AG04450 (cell line): ENCODE data around the gene CHST1. TPM values are rescaled to one million over a fixed set of nuclear protein-coding genes. Genes with fewer than 3 reads are reported as not detected.

Experiments
- CTCF ChIA-PET: fragments of 300-600, 350-600 bp; formaldehyde crosslinking; extraction: SDS; loops from one replicate; lab custom pipeline; 2022; ENCODE audit warnings: antibody characterized with exemption, inconsistent platforms; lab: Charles Lee
- POLR2A ChIA-PET: fragments of 350-600 bp; formaldehyde crosslinking; extraction: SDS; loops from one replicate; lab custom pipeline; 2021; ENCODE audit warnings: antibody characterized with exemption, inconsistent platforms; lab: Yijun Ruan, JAX
- DNase-seq: peaks from one replicate; pipeline ENCODE4 v3.0.0-alpha.2; 2011; ENCODE audit warnings: low read depth, low spot score
- H3K27ac ChIP-seq: one replicate; pipeline ENCODE4 v1.5.1; 2012; ENCODE audit warnings: low read depth, low read length, control low read depth
- H3K27me3 ChIP-seq: one replicate; pipeline ENCODE4 v1.6.0; 2012; ENCODE audit warnings: low read length; ENCODE audit not compliant: control insufficient read depth, insufficient read depth
- H3K4me3 ChIP-seq: 2 replicates; pipeline ENCODE4 v1.5.1; 2011; ENCODE audit warnings: mild to moderate bottlenecking, low read depth, low read length, control low read depth
- H3K9me3 ChIP-seq: 2 replicates; pipeline ENCODE4 v1.5.1; 2012; ENCODE audit warnings: low read length; ENCODE audit not compliant: control insufficient read depth, insufficient read depth
- CTCF ChIP-seq: IDR thresholded peaks from 2 replicates; pipeline ENCODE4 v1.5.1; 2011; ENCODE audit warnings: low read depth, low read length, control low read depth, inconsistent platforms
- polyA minus RNA-seq: library from RNA; depleted of rRNA, polyadenylated mRNA; stranded (reverse); fragments of >200 nt; gene quantifications from 2 replicates; pipeline ENCODE4 v1.2.3, GENCODE V29; 2011; rRNA and poly(A)+ RNA removed
- polyA plus RNA-seq: library from polyadenylated mRNA; depleted of rRNA; stranded (reverse); fragments of >200 nt; gene quantifications from 2 replicates; pipeline ENCODE4 v1.2.3, GENCODE V29; 2011; rRNA removed

Gene CHST1
- 0.06 and 0.16 TPM in 2 replicates for polyA plus RNA-seq
- 0.09 TPM in 1 of 2 replicates, not detected in the other for polyA minus RNA-seq

GRCh38 chr11:45665206-45665932 lies at the start of gene CHST1:
Gene CHST1, minus strand, starts transcription at chr11:45665622. Its CDS starts 14,699 bp downstream, at chr11:45650923.
- no peak for DNase-seq
- Histone ChIP-seq H3K27ac (no peak within 1 kb of the TSS), H3K9me3 (peaks cover 5% of the 10 kb centered on the region; the same call in 1 of the 2 replicates), H3K4me3 (peak within 1 kb of the TSS; percentile 45), H3K27me3 (peaks cover 48% of the 10 kb centered on the region)
- ChIA-PET CTCF (interaction anchor here (0.7 to 2.2 kb wide), 3 partner anchors 9 to 11 kb away, joined by 3 to 13 read pairs (median 3); no protein-coding TSS in a partner anchor), POLR2A (no interaction called here)
- no peak for TF ChIP-seq CTCF

GRCh38 chr11:45713573-45713972 lies 48.2 kb upstream of the CHST1 start:
- H3K27me3 ChIP-seq, result peaks cover 10% of the 10 kb centered on the region
- DNase-seq, result no peak
- TF ChIP-seq CTCF, result no peak
- H3K27ac ChIP-seq, result no peak overlapping the region
- no peaks in the 10 kb centered on the region for H3K9me3 ChIP-seq
- ChIA-PET CTCF (no interaction called here), POLR2A (no interaction called here)
- H3K4me3 ChIP-seq, result no peak overlapping the region

DNA sequence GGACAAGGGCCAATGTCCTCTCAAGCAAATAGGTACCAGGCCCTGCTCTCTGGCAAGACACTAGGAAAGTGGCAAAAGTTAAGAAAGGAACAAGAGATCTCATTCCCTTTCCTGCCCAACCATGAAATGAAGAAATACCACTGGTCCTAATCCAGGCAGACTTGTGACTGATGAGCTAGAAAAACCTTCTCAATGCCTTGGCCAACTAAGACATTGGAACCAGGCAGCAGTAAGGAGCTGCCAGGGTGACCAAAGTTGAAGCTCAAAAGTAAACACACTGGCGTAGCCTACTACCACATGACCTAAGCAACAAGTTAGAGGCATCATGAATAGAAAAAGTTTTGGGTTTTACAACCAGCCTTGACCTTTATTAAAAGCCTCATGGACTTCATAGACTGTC lies 45.1 kb upstream of the CHST1 start:
- DNase-seq, result no peak
- peaks cover 16% of the 10 kb centered on the region for H3K27me3 ChIP-seq
- no peaks in the 10 kb centered on the region for H3K9me3 ChIP-seq
- H3K27ac ChIP-seq, result no peak overlapping the region
- TF ChIP-seq CTCF, result no peak
- ChIA-PET POLR2A (no interaction called here), CTCF (no interaction called here)
- no peak overlapping the region for H3K4me3 ChIP-seq

DNA sequence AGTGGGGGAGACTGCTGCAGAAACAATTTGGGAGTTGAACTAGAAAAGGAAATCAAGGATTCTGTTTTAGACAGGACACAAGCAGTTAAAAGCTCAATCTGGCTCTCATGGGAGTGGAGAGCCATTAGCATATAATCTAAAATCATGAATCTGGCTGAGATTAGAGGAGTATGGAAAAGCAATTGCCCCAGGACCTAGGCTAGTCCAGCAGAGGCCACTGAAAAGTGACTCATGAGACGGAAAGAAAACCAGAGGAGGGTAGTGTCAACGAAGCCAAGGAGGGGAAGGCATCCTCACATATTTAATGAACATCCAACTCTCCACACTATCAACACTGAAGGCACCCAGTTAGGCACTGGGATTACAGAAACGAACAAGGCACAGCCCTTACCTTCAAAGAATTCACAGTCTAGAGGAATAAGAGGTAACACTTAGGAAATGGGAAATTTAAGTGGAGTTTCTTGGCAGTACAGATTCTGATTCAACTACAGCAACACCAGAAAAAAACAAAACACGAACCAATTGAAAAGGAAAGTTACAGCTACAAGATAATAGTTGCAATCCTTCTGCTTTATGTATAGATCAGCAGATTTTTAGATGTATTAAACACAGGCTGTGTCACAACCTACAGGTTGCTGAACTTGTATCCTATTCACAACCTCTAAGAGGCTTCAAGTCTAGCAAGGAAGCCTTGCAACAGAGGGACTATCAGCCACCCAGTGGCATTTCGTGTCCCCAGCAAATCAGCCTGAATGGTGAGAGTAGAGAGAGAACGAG lies 43.7 kb upstream of the CHST1 start:
- ChIA-PET CTCF (interaction anchor here (0.5 kb wide), 1 partner anchor 1025 kb away, joined by 5 read pairs; no protein-coding TSS in a partner anchor), POLR2A (no interaction called here)
- no peak for DNase-seq

More for the DNA sequence above, 43.7 kb upstream of the CHST1 start:
- Histone ChIP-seq H3K27ac (no peak overlapping the region), H3K27me3 (peaks cover 16% of the 10 kb centered on the region), H3K4me3 (no peak overlapping the region), H3K9me3 (no peaks in the 10 kb centered on the region)
- TF ChIP-seq CTCF, result no peak
